ENCODE results near the gene CLASP2. TPM values are rescaled to one million over a fixed set of nuclear protein-coding genes. Genes with fewer than 3 reads are reported as not detected.
A peak's percentile ranks its signal among the peaks of the same experiment; 100 is the strongest.

The CLASP2 gene
- total and polyA plus RNA-seq, 2 of the 4 experiments (the other 2 are of a cell fraction), result 11.9 to 49.1 TPM

- dilution Hi-C loops (cut with HindIII; ENCODE audit: low sequenced_read_pairs, unreplicated experiment) (no loop called here), intact Hi-C loops (cut with micrococcal nuclease) (no loop called here), in situ Hi-C loops (cut with MboI; ENCODE audit: low sequenced_read_pairs) (no loop called here)
- WGBS, 2 experiments (ENCODE audit: extremely low coverage in 2 of 2, insufficient read length in 1 of 2), result no CpG with 5 or more reads among the region's 1 CpG
- no peak for TF ChIP-seq CEBPB (IDR thresholded peaks at IDR 0.05; ENCODE audit: low read depth, low read length)
- no peak for TF ChIP-seq CHD1 (IDR thresholded peaks at IDR 0.05; ENCODE audit: low read depth, low read length)
- TF ChIP-seq FOS (IDR thresholded peaks at IDR 0.05; ENCODE audit: low read depth, low read length), result no peak
- no peak for TF ChIP-seq POLR2A (IDR thresholded peaks at IDR 0.05; ENCODE audit: low read depth, low read length)
- TF ChIP-seq RAD21 (IDR thresholded peaks at IDR 0.05; ENCODE audit: low read length), result no peak
- no peak for TF ChIP-seq CTCF (conservative IDR thresholded peaks at IDR 0.05; ENCODE audit: low read depth, low read length)
- no peak for TF ChIP-seq ELK1 (IDR thresholded peaks at IDR 0.05; ENCODE audit: borderline replicate concordance, low read depth, low read length)
- no peak for TF ChIP-seq MAZ (IDR thresholded peaks at IDR 0.05; ENCODE audit: borderline replicate concordance, low read depth, low read length)
- Histone ChIP-seq H2BK5ac (ENCODE audit: low read depth, low read length, poor library complexity, severe bottlenecking) (no peak overlapping the region), H3K79me1 (ENCODE audit: low read depth in 1 of 2, low read length in 2 of 2) (no peaks in the 10 kb centered on the region), H2AK5ac (ENCODE audit: low read depth, low read length) (no peak overlapping the region), H3K4me2 (ENCODE audit: low read depth, low read length) (peak overlapping the region; percentile 55; the same call in 1 of the 2 replicates), H3K4ac (ENCODE audit: low read depth, low read length) (no peak overlapping the region), H3K56ac (ENCODE audit: extremely low read depth, insufficient read depth, low read length) (no peak overlapping the region), H3K23ac (ENCODE audit: low read depth, low read length) (no peak overlapping the region), H4K20me1 (ENCODE audit: insufficient read depth, low read length) (no peaks in the 10 kb centered on the region), H4K5ac (ENCODE audit: low read depth, low read length) (no peak overlapping the region), H3K9me1 (ENCODE audit: insufficient read depth, low read length) (no peaks in the 10 kb centered on the region), H2BK15ac (ENCODE audit: low read depth, low read length) (no peak overlapping the region), H3K9ac (ENCODE audit: low read depth, low read length) (no peak overlapping the region), H3K14ac (replicated peaks; ENCODE audit: low read depth, low read length) (no peak overlapping the region), H3K18ac (ENCODE audit: low read depth, low read length) (no peak overlapping the region), H3K9me3 (ENCODE audit: control insufficient read depth, insufficient read depth, low read length) (0 out of 2 replicates have a peak, but pooled peaks cover 2% of the 10 kb centered on the region), H4K91ac (ENCODE audit: insufficient read depth, low read depth, low read length) (no peak overlapping the region), H2AK9ac (replicated peaks; ENCODE audit: low read depth, low read length, poor library complexity) (no peak overlapping the region), H3K4me1 (ENCODE audit: control insufficient read depth, insufficient read depth, low read length) (no peaks in the 10 kb centered on the region), H2BK120ac (ENCODE audit: low read depth, low read length) (no peak overlapping the region), H2AFZ (replicated peaks; ENCODE audit: low read length, poor library complexity) (no peak overlapping the region), H4K8ac (ENCODE audit: low read depth in 2 of 2, low read length in 2 of 2) (no peak overlapping the region), H3K4me3 (ENCODE audit: insufficient read depth, low read depth, low read length) (no peak overlapping the region), H3K27me3 (ENCODE audit: control insufficient read depth, insufficient read depth, low read length) (no peaks in the 10 kb centered on the region), H3K27ac (ENCODE audit: insufficient read depth, low read length) (no peak overlapping the region), H3K36me3 (ENCODE audit: control insufficient read depth, insufficient read depth, low read length) (no peaks in the 10 kb centered on the region), H2BK20ac (ENCODE audit: low read depth, low read length) (no peak overlapping the region)
- ChIA-PET CTCF (no interaction called here), POLR2A (ENCODE audit: unreplicated experiment) (no interaction called here)
- DNase-seq (peak; percentile 5), ATAC-seq (ENCODE audit: low read depth) (0 out of 2 replicates have a peak, but pooled peaks have one; percentile 40)
- BruUV-seq (replicated peaks), result no TSS peak
Measured at GRCh38 chr3:33482111-33482521, 235.9 kb downstream of the CLASP2 start.

Data from IMR-90 (cell line).